ENCODE measurements around the gene RABGGTA.

RABGGTA gene

DNA sequence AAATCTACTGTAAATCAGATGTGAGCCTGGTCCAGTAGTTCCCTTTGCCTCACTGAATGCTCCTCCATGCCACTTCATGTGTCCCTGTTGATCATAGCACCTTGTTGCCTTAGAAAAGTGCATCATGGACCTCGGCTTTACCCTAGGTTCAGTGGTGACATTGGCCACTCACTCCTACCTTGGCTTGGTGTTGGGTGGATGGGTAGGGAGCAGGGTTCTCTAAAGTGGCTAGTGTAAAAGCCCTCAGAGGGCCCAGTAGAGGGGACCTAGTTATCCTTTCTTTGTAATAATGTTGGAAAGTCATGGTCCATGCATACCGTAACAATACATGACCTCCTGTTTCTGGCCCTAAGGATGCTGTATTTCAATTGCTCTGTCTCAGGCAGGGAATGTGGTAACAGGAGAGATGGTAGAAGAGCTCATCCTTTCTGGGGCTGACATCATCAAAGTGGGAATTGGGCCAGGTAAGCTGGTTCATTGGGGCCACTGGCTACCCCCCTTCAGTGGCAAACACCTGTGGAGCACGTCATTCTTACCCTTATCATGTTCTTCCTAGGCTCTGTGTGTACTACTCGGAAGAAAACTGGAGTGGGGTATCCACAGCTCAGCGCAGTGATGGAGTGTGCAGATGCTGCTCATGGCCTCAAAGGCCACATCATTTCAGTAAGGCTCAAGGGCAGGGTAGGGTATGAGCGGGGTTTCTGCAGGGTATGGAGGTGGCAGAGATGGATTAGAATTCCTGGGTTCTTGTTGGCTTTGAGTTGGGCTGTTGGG is 34.5 kb downstream of the RABGGTA start:
- Histone ChIP-seq H3K9me3 (ENCODE audit: control insufficient read depth, insufficient read depth, low read length) (no peaks in the 10 kb centered on the region), H3K27me3 (ENCODE audit: control insufficient read depth, insufficient read depth, low read length) (no peaks in the 10 kb centered on the region), H3K4me1 (ENCODE audit: control insufficient read depth, insufficient read depth, low read length) (peaks cover 7% of the 10 kb centered on the region), H3K27ac (ENCODE audit: low read depth, low read length) (no peak overlapping the region), H3K36me3 (ENCODE audit: control insufficient read depth, insufficient read depth, low read length) (peaks cover 72% of the 10 kb centered on the region), H3K9ac (ENCODE audit: low read depth, low read length) (no peak overlapping the region), H3K4me3 (ENCODE audit: low read depth, low read length) (no peak overlapping the region)

DNA sequence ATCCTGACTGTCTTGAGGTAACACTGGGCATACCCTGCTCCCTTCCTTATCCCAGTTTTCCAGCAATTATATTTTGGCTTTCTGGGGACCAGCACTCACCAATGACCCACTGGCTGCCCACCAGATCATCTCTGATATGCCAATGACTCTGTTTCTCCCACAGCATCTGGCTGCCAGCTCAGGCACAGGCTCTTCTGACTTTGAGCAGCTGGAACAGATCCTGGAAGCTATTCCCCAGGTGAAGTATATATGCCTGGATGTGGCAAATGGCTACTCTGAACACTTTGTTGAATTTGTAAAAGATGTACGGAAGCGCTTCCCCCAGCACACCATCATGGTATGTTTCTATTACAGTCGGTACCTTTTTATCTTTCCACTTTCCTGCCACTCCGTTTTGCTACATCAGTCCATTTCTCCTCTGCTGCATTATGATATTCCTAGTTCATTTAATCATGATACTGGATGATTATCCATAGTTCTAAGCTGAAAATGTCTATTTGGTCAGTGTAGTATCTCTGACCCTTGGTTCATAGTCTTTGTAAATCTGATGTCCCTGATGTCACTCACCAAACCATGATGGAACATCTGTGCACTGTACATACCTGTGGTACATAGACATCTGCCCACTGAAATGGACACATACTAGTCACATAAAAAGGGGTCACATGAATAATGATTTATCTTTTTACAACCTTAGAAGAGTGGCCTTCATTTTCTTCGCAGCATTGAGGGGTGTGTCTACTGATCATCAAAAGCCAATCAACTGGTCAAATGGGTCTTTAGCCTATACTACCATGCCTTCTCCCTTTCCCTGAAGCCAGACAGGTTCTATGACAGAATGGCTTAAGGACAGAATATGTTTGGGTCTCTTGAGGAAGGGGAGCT is 35.4 kb downstream of the RABGGTA start:
- Histone ChIP-seq H3K4me3 (ENCODE audit: low read depth, low read length) (no peak overlapping the region), H3K27me3 (ENCODE audit: control insufficient read depth, insufficient read depth, low read length) (no peaks in the 10 kb centered on the region), H3K9me3 (ENCODE audit: control insufficient read depth, insufficient read depth, low read length) (no peaks in the 10 kb centered on the region), H3K36me3 (ENCODE audit: control insufficient read depth, insufficient read depth, low read length) (peaks cover 71% of the 10 kb centered on the region), H3K9ac (ENCODE audit: low read depth, low read length) (no peak overlapping the region), H3K4me1 (ENCODE audit: control insufficient read depth, insufficient read depth, low read length) (peaks cover 9% of the 10 kb centered on the region), H3K27ac (ENCODE audit: low read depth, low read length) (no peak overlapping the region)

DNA sequence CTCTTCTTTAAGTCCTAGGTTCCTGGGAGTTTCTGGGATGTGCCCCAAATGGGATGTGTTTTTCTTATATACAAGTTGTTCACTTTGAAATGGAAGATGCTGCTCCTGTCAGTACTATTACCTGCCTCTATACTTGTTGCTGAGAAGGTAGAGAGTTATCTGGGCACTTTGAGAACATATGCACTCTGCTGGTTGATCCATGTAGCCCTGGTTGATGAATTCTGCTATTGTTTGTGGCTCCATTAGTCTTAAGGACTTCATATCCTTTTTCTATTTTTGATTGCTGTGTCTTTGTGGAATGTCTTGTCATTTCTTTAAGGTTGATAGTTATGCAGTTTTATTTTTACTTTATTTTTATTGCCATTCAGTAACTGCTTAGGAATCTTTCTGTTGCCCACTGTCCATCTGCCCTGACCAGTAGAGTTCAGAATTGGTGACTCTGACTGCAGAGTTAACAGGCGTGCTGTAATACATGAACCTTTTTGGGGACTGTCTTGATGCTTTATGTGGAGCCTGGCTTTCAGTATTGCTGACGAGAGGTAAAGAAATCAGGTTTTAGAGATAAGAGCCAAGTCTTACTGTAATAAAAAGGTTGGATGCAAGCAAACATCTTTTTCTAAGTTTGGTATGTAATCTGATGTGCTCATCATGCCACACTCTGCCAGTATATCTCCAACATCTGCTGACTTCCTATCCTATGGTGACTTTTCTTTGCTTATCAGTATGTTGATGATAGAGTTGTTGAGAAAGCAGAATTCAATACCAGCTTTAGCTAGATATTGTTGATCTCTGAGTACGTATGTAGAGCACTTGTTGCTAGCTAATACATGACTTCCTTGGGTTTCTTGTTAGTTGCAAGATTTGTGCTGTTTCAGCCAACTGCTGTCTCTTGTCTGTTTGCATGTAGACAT is 37.0 kb downstream of the RABGGTA start:
- Histone ChIP-seq H3K27ac (ENCODE audit: low read depth, low read length) (no peak overlapping the region), H3K9me3 (ENCODE audit: control insufficient read depth, insufficient read depth, low read length) (no peaks in the 10 kb centered on the region), H3K4me3 (ENCODE audit: low read depth, low read length) (no peak overlapping the region), H3K27me3 (ENCODE audit: control insufficient read depth, insufficient read depth, low read length) (no peaks in the 10 kb centered on the region), H3K4me1 (ENCODE audit: control insufficient read depth, insufficient read depth, low read length) (peaks cover 11% of the 10 kb centered on the region), H3K36me3 (ENCODE audit: control insufficient read depth, insufficient read depth, low read length) (peaks cover 54% of the 10 kb centered on the region), H3K9ac (ENCODE audit: low read depth, low read length) (no peak overlapping the region)

DNA sequence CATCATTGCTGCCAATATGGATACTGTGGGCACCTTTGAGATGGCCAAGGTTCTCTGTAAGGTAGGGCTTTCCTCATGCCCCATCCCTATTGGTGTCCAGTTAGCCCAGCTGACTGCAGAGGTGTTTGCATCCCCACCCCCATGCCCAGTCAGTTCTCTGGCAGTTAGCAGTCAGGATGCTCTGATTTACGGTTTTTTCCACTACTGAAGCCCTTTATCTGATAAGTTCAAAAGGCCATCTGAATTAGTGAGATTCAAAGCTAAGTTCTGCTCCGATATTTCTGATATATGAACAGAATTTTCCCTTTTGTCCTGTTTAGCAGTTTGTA is 37.9 kb downstream of the RABGGTA start:
- H3K36me3 ChIP-seq (ENCODE audit: control insufficient read depth, insufficient read depth, low read length), result peaks cover 46% of the 10 kb centered on the region
- H3K9me3 ChIP-seq (ENCODE audit: control insufficient read depth, insufficient read depth, low read length), result no peaks in the 10 kb centered on the region
- no peaks in the 10 kb centered on the region for H3K27me3 ChIP-seq (ENCODE audit: control insufficient read depth, insufficient read depth, low read length)
- no peak overlapping the region for H3K27ac ChIP-seq (ENCODE audit: low read depth, low read length)
- peak overlapping the region; percentile 97 for H3K4me3 ChIP-seq (ENCODE audit: low read depth, low read length)
- peaks cover 11% of the 10 kb centered on the region for H3K4me1 ChIP-seq (ENCODE audit: control insufficient read depth, insufficient read depth, low read length)
- peak overlapping the region; percentile 71; the same call in 1 of the 2 replicates for H3K9ac ChIP-seq (ENCODE audit: low read depth, low read length)

DNA sequence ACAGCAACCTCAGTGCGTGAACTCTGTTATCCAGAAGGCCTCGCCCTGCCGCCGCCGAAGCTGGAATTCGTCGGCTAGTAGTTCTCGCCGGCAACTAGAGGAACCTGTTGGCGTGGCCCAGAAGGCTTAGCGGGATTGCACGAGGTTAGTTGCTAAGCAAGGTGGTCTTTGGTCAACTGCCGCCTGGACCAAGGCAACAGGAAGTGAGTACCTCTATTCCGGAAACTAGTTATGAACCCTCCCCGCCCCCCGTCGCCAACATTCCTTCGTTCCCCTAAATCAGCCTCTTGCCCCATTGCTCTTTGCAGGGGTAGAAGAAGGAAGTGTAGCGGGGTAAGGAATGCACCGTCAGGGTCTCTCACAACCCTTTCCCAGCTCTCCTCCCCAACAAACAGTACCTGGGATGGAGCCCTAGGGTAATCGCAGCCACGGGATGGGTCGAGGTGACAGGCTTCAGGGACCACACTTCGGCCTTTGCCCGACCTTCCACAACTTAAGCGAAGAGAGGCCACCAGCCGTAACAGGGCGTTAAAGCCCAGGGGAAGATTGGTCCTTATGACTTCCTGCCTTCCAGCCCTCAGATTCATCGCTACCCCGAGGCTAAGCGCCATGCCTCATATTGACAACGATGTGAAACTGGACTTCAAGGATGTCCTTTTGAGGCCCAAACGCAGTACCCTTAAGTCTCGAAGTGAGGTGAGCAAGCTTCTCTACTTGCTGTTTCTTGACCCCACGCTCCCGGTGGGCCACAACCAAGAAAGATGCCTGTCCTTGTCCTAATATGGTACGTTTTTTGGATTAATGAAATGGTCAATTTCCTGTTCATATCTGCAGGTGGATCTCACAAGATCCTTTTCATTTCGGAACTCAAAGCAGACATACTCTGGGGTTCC is 38.5 kb downstream of the RABGGTA start, which contains the start of gene GMPR2:
Gene GMPR2 (plus strand): TSS at position 285 of the 893 bp plus-strand sequence. CDS start 325 bp downstream, at position 610.
- H3K4me3 ChIP-seq (ENCODE audit: low read depth, low read length), result peak within 1 kb of the TSS; percentile 97
- H3K9me3 ChIP-seq (ENCODE audit: control insufficient read depth, insufficient read depth, low read length), result no peaks in the 10 kb centered on the region
- peak within 1 kb of the TSS; percentile 96 for H3K27ac ChIP-seq (ENCODE audit: low read depth, low read length)
- H3K27me3 ChIP-seq (ENCODE audit: control insufficient read depth, insufficient read depth, low read length), result no peaks in the 10 kb centered on the region
- peaks cover 43% of the 10 kb centered on the region for H3K36me3 ChIP-seq (ENCODE audit: control insufficient read depth, insufficient read depth, low read length)
- peak within 1 kb of the TSS; percentile 78 for H3K9ac ChIP-seq (ENCODE audit: low read depth, low read length)
- H3K4me1 ChIP-seq (ENCODE audit: control insufficient read depth, insufficient read depth, low read length), result peaks cover 11% of the 10 kb centered on the region

DNA sequence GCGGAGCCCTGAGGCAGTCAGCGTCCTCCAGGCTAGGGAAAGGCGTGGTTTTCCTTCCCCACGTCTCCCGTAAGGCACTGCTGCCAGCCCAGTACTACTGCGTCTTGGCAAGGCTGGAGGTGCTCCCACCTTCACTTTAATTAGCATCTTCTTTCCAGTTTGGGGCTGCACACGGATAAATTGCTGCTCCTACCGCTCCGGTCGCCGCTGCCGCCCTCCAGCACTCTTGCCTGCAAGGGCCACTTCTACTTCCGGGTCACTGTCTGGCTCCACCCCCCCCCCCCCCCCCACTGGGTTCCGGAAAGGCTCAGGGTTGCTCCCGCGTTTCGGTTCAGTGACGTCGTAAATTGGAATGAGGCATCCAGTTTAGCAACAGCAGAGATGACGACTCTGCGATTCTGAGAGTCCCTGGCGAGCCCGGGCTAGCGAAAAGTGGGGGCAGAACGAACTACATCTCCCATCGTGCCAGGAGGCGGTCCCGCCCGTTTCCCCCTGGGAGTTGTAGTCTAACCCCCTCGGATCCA is 39.2 kb downstream of the RABGGTA start, which contains the start of gene NEDD8:
Gene NEDD8 (minus strand): TSS at position 247 of the 524 bp plus-strand sequence. CDS start 100 bp downstream, at position 147.
- peak within 1 kb of the TSS; percentile 78 for H3K9ac ChIP-seq (ENCODE audit: low read depth, low read length)
- H3K36me3 ChIP-seq (ENCODE audit: control insufficient read depth, insufficient read depth, low read length), result peaks cover 37% of the 10 kb centered on the region
- H3K4me1 ChIP-seq (ENCODE audit: control insufficient read depth, insufficient read depth, low read length), result peaks cover 11% of the 10 kb centered on the region
- H3K4me3 ChIP-seq (ENCODE audit: low read depth, low read length), result peak within 1 kb of the TSS; percentile 97
- H3K27me3 ChIP-seq (ENCODE audit: control insufficient read depth, insufficient read depth, low read length), result no peaks in the 10 kb centered on the region
- H3K27ac ChIP-seq (ENCODE audit: low read depth, low read length), result peak within 1 kb of the TSS; percentile 96
- no peaks in the 10 kb centered on the region for H3K9me3 ChIP-seq (ENCODE audit: control insufficient read depth, insufficient read depth, low read length)

DNA sequence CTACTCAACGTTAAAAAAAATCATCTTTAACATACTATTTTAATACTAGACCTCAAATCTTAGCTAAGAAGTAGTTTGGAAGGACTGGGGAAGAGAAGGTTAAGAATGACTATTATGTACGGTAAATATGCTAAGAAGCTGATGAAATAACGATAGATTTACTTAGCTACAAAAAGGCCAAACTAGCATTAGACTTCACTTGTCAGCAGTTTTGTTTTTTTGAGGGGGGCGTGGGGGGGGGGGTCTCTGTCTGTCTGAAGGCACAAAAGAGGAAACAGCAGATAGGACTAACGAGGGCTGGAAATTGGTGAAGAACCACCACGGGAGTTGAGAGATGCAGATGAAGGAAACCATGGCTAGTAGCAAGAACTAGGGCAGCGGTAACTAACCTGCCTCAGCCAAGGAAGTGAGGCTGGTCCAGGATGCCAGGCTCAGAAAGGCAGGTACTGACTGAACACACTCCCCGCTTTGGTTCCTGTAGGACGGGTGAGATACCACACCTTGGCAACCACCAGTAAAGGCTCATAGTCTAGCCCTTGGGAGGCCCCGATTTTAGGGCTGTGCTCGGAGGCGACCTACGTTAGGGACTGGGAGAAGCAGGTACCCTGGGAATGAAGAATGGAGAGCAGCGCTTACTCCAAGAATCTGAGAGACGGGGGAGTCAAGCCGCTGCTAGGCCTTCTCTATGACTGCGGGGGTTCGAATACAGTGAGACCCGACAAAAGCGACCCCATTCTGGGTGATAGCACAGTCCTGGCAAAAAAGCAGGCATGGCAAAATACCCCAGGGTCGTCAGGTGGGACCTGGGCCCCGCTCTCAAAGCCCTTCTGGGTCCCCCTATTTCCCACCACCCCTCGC is 39.9 kb downstream of the RABGGTA start:
- Histone ChIP-seq H3K4me1 (ENCODE audit: control insufficient read depth, insufficient read depth, low read length) (peaks cover 11% of the 10 kb centered on the region), H3K9me3 (ENCODE audit: control insufficient read depth, insufficient read depth, low read length) (no peaks in the 10 kb centered on the region), H3K27ac (ENCODE audit: low read depth, low read length) (peak overlapping the region; percentile 96), H3K4me3 (ENCODE audit: low read depth, low read length) (peak overlapping the region; percentile 97), H3K9ac (ENCODE audit: low read depth, low read length) (peak overlapping the region; percentile 78), H3K27me3 (ENCODE audit: control insufficient read depth, insufficient read depth, low read length) (no peaks in the 10 kb centered on the region), H3K36me3 (ENCODE audit: control insufficient read depth, insufficient read depth, low read length) (peaks cover 37% of the 10 kb centered on the region)

DNA sequence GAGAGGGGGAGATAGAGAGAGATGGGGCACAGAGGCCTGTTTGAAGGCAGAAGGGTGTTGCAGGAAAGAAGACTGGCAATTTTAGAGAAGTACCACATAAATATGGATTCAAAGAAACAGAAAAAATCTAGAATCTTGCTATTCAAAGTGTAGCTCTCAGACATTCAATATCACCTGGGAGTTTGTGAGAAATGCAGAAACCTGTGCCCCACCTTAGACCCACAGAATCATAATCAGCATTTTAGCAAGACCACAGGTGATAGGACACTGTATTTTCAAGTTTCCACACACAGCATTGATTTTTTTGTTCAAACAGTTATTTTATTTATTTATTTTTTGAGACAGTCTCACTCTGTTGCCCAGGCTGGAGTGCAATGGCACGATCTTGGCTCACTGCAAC is 42.5 kb downstream of the RABGGTA start:
- Histone ChIP-seq H3K4me1 (ENCODE audit: control insufficient read depth, insufficient read depth, low read length) (peaks cover 11% of the 10 kb centered on the region), H3K9ac (ENCODE audit: low read depth, low read length) (no peak overlapping the region), H3K4me3 (ENCODE audit: low read depth, low read length) (no peak overlapping the region), H3K36me3 (ENCODE audit: control insufficient read depth, insufficient read depth, low read length) (peaks cover 17% of the 10 kb centered on the region), H3K9me3 (ENCODE audit: control insufficient read depth, insufficient read depth, low read length) (no peaks in the 10 kb centered on the region), H3K27me3 (ENCODE audit: control insufficient read depth, insufficient read depth, low read length) (no peaks in the 10 kb centered on the region), H3K27ac (ENCODE audit: low read depth, low read length) (no peak overlapping the region)

DNA sequence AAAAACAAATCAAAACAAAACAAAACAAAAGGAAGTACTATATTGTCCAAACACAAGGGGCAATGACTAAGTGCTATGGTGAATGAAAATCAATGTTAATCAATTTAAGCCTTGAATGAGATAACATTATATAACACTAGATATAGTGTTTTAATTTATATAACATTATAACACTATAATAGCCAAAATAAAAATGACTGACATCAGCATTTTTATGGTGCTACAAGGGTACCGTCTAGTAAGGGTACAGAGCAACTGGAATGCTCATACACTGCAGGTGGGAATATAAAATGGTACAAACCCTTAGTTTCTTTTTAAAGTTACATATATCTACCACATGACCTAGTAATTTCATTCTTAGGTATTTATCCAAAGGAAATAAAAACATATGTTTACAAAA is 44.9 kb downstream of the RABGGTA start:
- no peak overlapping the region for H3K27ac ChIP-seq (ENCODE audit: low read depth, low read length)
- peaks cover 17% of the 10 kb centered on the region for H3K36me3 ChIP-seq (ENCODE audit: control insufficient read depth, insufficient read depth, low read length)
- peaks cover 4% of the 10 kb centered on the region; the same call in 1 of the 2 replicates for H3K4me1 ChIP-seq (ENCODE audit: control insufficient read depth, insufficient read depth, low read length)

More for the DNA sequence above, 44.9 kb downstream of the RABGGTA start:
- Histone ChIP-seq H3K27me3 (ENCODE audit: control insufficient read depth, insufficient read depth, low read length) (no peaks in the 10 kb centered on the region), H3K9me3 (ENCODE audit: control insufficient read depth, insufficient read depth, low read length) (no peaks in the 10 kb centered on the region), H3K4me3 (ENCODE audit: low read depth, low read length) (no peak overlapping the region), H3K9ac (ENCODE audit: low read depth, low read length) (no peak overlapping the region)
